Measurements from ENCODE around the gene OLFML1. TPM values are rescaled to one million over a fixed set of nuclear protein-coding genes. Genes with fewer than 3 reads are reported as not detected.

The OLFML1 gene
- total and polyA plus RNA-seq, 10 donors, result 2.6 to 23.8 (median 9.2) TPM

GRCh38 chr11:7548659-7549274 lies 63.5 kb downstream of the OLFML1 start:
- Histone ChIP-seq H3K4me1 (no peaks in the 10 kb centered on the region), H3K4me3 (no peak overlapping the region), H3K27ac (no peak overlapping the region), H3K9me3 (no peaks in the 10 kb centered on the region), H3K36me3 (peaks cover 0 to 38% (median 2%) of the 10 kb centered on the region in 6 donors), H3K27me3 (replicated peaks in 1 of 7) (peaks cover 0 to 5% (median 0%) of the 10 kb centered on the region in 7 donors)
- DNase-seq, result no peak
- TF ChIP-seq POLR2A (IDR thresholded peaks at IDR 0.05) (no peak), CTCF (IDR thresholded peaks at IDR 0.05 in 8 of 11, conservative IDR thresholded peaks at IDR 0.05 in 3 of 11) (peak in 5 of 11 experiments; percentile 16 to 43 (median 22))
- 69 to 79% (median 75%) methylated on average over 7 of the region's 7 CpGs for WGBS, 5 donors
- intact Hi-C loops (cut with DNase I; ENCODE audit: low total_unique reads), result no loop called here

GRCh38 chr11:7549681-7550080 lies 64.4 kb downstream of the OLFML1 start:
- WGBS, 5 donors, result 60 to 84% (median 79%) methylated on average over 4 of the region's 4 CpGs
- Histone ChIP-seq H3K27ac (no peak overlapping the region), H3K27me3 (replicated peaks in 1 of 7) (peaks cover 0 to 4% (median 0%) of the 10 kb centered on the region in 7 donors), H3K9me3 (no peaks in the 10 kb centered on the region), H3K36me3 (peaks cover 0 to 38% (median 2%) of the 10 kb centered on the region in 6 donors), H3K4me3 (no peak overlapping the region), H3K4me1 (no peaks in the 10 kb centered on the region)
- intact Hi-C loops (cut with DNase I; ENCODE audit: low total_unique reads), result no loop called here
- TF ChIP-seq POLR2A (IDR thresholded peaks at IDR 0.05) (no peak), CTCF (IDR thresholded peaks at IDR 0.05 in 8 of 11, conservative IDR thresholded peaks at IDR 0.05 in 3 of 11) (no peak), POLR2AphosphoS5 (IDR thresholded peaks at IDR 0.05) (no peak)
- no peak for DNase-seq

GRCh38 chr11:7551571-7551970 lies 66.3 kb downstream of the OLFML1 start:
- intact Hi-C loops (cut with DNase I; ENCODE audit: low total_unique reads), result no loop called here

More at GRCh38 chr11:7551571-7551970, 66.3 kb downstream of the OLFML1 start:
- Histone ChIP-seq H3K27me3 (replicated peaks in 1 of 7) (peaks cover 0 to 3% (median 0%) of the 10 kb centered on the region in 7 donors), H3K36me3 (peaks cover 0 to 38% (median 2%) of the 10 kb centered on the region in 6 donors), H3K4me1 (no peaks in the 10 kb centered on the region), H3K4me3 (no peak overlapping the region), H3K27ac (no peak overlapping the region), H3K9me3 (no peaks in the 10 kb centered on the region)
- no peak for TF ChIP-seq POLR2AphosphoS5 (IDR thresholded peaks at IDR 0.05)
- TF ChIP-seq CTCF (IDR thresholded peaks at IDR 0.05 in 8 of 11, conservative IDR thresholded peaks at IDR 0.05 in 3 of 11), result no peak
- TF ChIP-seq POLR2A (IDR thresholded peaks at IDR 0.05), result no peak
- 85 to 97% (median 92%) methylated on average over 1 of the region's 1 CpG for WGBS, 5 donors
- no peak for DNase-seq
